Neural cell (in vitro differentiated cells): ENCODE results near the gene MAGI2. TPM values are rescaled to one million over a fixed set of nuclear protein-coding genes. Genes with fewer than 3 reads are reported as not detected.

Experiments used
- H2AFZ ChIP-seq: fragments of 200-600, 300-800 bp; sonication (generic), shearing (Covaris generic); 2 replicates; pipeline ENCODE4 v1.6.0; 2014; ENCODE audit warnings: low read depth, mild to moderate bottlenecking, antibody characterized with exemption, low read length, moderate library complexity
- H3F3A ChIP-seq: fragments of 200-600 bp; shearing (Covaris generic); 2 replicates; pipeline ENCODE4 v1.6.1; 2016; ENCODE audit warnings: mild to moderate bottlenecking, moderate library complexity, mixed read lengths, antibody characterized with exemption, low read length; ENCODE audit not compliant: insufficient read depth, poor library complexity, severe bottlenecking
- H3K27ac ChIP-seq: fragments of 200-600, 300-800 bp; sonication (generic), shearing (Covaris generic); 2 replicates; pipeline ENCODE4 v1.5.1; 2014; ENCODE audit warnings: mild to moderate bottlenecking, low read length, moderate library complexity
- H3K27me3 ChIP-seq: fragments of 300-800, 200-600 bp; sonication (generic), shearing (Covaris generic); 2 replicates; pipeline ENCODE4 v1.6.0; 2014; ENCODE audit warnings: mild to moderate bottlenecking, low read depth, low read length, moderate library complexity; ENCODE audit not compliant: insufficient read depth
- H3K36me3 ChIP-seq: fragments of 300-800, 200-600 bp; sonication (generic), shearing (Covaris generic); 2 replicates; pipeline ENCODE4 v1.5.1; 2014; ENCODE audit warnings: mild to moderate bottlenecking, antibody characterized with exemption, low read length, moderate library complexity; ENCODE audit not compliant: insufficient read depth
- H3K4me2 ChIP-seq: fragments of 300-800, 200-600 bp; sonication (generic), shearing (Covaris generic); 2 replicates; pipeline ENCODE4 v1.6.0; 2014; ENCODE audit warnings: mild to moderate bottlenecking, low read length
- H3K4me3 ChIP-seq: fragments of 300-800, 200-600 bp; sonication (generic), shearing (Covaris generic); 2 replicates; pipeline ENCODE4 v1.5.1; 2014; ENCODE audit warnings: mild to moderate bottlenecking, low read length, moderate library complexity
- H3K79me2 ChIP-seq: fragments of 200-600 bp; shearing (Covaris generic); replicated peaks from 2 replicates; pipeline ENCODE4 v1.6.0; 2014; ENCODE audit warnings: mild to moderate bottlenecking, low read length, moderate library complexity; ENCODE audit not compliant: insufficient read depth
- H3K9ac ChIP-seq: fragments of 300-800, 200-600 bp; sonication (generic), shearing (Covaris generic); 2 replicates; pipeline ENCODE4 v1.6.1; 2016; ENCODE audit warnings: mild to moderate bottlenecking, low read length, mixed read lengths
- H3K9me2 ChIP-seq: fragments of 200-600 bp; shearing (Covaris generic); 2 replicates; pipeline ENCODE4 v1.6.1; 2016; ENCODE audit warnings: mild to moderate bottlenecking, low read length, mixed read lengths; ENCODE audit not compliant: insufficient read depth
- H3K9me3 ChIP-seq: fragments of 200-600, 300-800 bp; sonication (generic), shearing (Covaris generic); 2 replicates; pipeline ENCODE4 v1.6.1; 2016; ENCODE audit warnings: mild to moderate bottlenecking, mixed run types, low read length, moderate library complexity, mixed read lengths
- H4K20me1 ChIP-seq: fragments of 200-600 bp; shearing (Covaris generic); 2 replicates; pipeline ENCODE4 v1.6.1; 2016; ENCODE audit warnings: mild to moderate bottlenecking, mixed run types; ENCODE audit not compliant: insufficient read depth
- CTCF ChIP-seq: fragments of 450-650 bp; IDR thresholded peaks from 2 replicates; pipeline ENCODE4 v1.5.1; 2014; ENCODE audit warnings: antibody characterized with exemption, mild to moderate bottlenecking, moderate library complexity; ENCODE audit not compliant: poor library complexity, severe bottlenecking
- EP300 ChIP-seq: fragments of 450-650 bp; conservative IDR thresholded peaks from 2 replicates; pipeline ENCODE4 v1.6.1; 2014; ENCODE audit warnings: antibody characterized with exemption, mild to moderate bottlenecking, moderate library complexity; ENCODE audit not compliant: poor library complexity, severe bottlenecking
- EZH2 ChIP-seq: fragments of 200-600, 300-800 bp; shearing (Covaris generic), sonication (generic); IDR thresholded peaks from 2 replicates; pipeline ENCODE4 v1.6.1; 2014; ENCODE audit warnings: antibody characterized with exemption, low read length, borderline replicate concordance, mild to moderate bottlenecking; ENCODE audit not compliant: insufficient read depth, poor library complexity, severe bottlenecking
- MXI1 ChIP-seq: fragments of 450-650 bp; conservative IDR thresholded peaks from 2 replicates; pipeline ENCODE4 v1.6.1; 2014; ENCODE audit warnings: antibody characterized with exemption, mild to moderate bottlenecking; ENCODE audit not compliant: poor library complexity, severe bottlenecking
- POLR2AphosphoS5 ChIP-seq: IDR thresholded peaks from 2 replicates; pipeline ENCODE4 v1.6.1; 2012
- RAD21 ChIP-seq: fragments of 450-650 bp; conservative IDR thresholded peaks from 2 replicates; pipeline ENCODE4 v1.6.1; 2014; ENCODE audit warnings: antibody characterized with exemption, mild to moderate bottlenecking, moderate library complexity
- REST ChIP-seq: IDR thresholded peaks from 2 replicates; pipeline ENCODE4 v1.6.1; 2012; ENCODE audit warnings: borderline replicate concordance
- SMC3 ChIP-seq: fragments of 450-650 bp; conservative IDR thresholded peaks from 2 replicates; pipeline ENCODE4 v1.6.1; 2014; ENCODE audit warnings: antibody characterized with exemption, mild to moderate bottlenecking, moderate library complexity; ENCODE audit not compliant: poor library complexity
- TAF1 ChIP-seq: IDR thresholded peaks from 2 replicates; pipeline ENCODE4 v1.6.1; 2012; ENCODE audit warnings: low read depth
- polyA plus RNA-seq: library from polyadenylated mRNA; depleted of rRNA; stranded (reverse); fragments of >200 nt; gene quantifications from 2 replicates; pipeline ENCODE4 v1.2.3, GENCODE V29; 2014

MAGI2 gene
- polyA plus RNA-seq, 1 donor from 2014 or later = 19.3 TPM

GRCh38 chr7:79381921-79382320 is 71.5 kb downstream of the MAGI2 start:
- H3F3A ChIP-seq = no peaks in the 10 kb centered on the region
- TF ChIP-seq MXI1 (no peak), SMC3 (no peak), EZH2 (no peak), TAF1 (no peak), RAD21 (no peak), CTCF (no peak), POLR2AphosphoS5 (no peak), REST (no peak)
- H3K4me2 ChIP-seq = no peak overlapping the region
- no peaks in the 10 kb centered on the region for H3K9me3 ChIP-seq
- H3K4me3 ChIP-seq = no peak overlapping the region
- H3K9ac ChIP-seq = no peak overlapping the region
- no peaks in the 10 kb centered on the region for H3K79me2 ChIP-seq
- no peak overlapping the region for H3K27ac ChIP-seq
- H2AFZ ChIP-seq = no peak overlapping the region
- H3K27me3 ChIP-seq = no peaks in the 10 kb centered on the region
- H3K36me3 ChIP-seq = no peaks in the 10 kb centered on the region
- no peaks in the 10 kb centered on the region for H3K9me2 ChIP-seq
- H4K20me1 ChIP-seq = no peaks in the 10 kb centered on the region

GRCh38 chr7:79377097-79377496 is 76.4 kb downstream of the MAGI2 start:
- no peaks in the 10 kb centered on the region for H3F3A ChIP-seq
- no peaks in the 10 kb centered on the region for H3K36me3 ChIP-seq
- H3K9me3 ChIP-seq = no peaks in the 10 kb centered on the region
- H3K27me3 ChIP-seq = no peaks in the 10 kb centered on the region
- no peaks in the 10 kb centered on the region for H4K20me1 ChIP-seq
- no peak overlapping the region for H3K4me3 ChIP-seq
- H3K9me2 ChIP-seq = no peaks in the 10 kb centered on the region
- H3K27ac ChIP-seq = no peak overlapping the region
- no peak overlapping the region for H3K4me2 ChIP-seq
- TF ChIP-seq TAF1 (no peak), EP300 (no peak), SMC3 (no peak), RAD21 (no peak), EZH2 (no peak), REST (no peak), MXI1 (no peak), CTCF (no peak), POLR2AphosphoS5 (no peak)
- no peak overlapping the region for H2AFZ ChIP-seq
- H3K79me2 ChIP-seq = no peaks in the 10 kb centered on the region
- H3K9ac ChIP-seq = no peak overlapping the region
